H1 (cell line): Measurements from ENCODE around the gene USH1C. TPM values are rescaled to one million over a fixed set of nuclear protein-coding genes. Genes with fewer than 3 reads are reported as not detected.

Source experiments
- CTCF ChIA-PET: fragments of 300-600 bp; sonication (Branson Sonifier 250); formaldehyde crosslinking; loops from one replicate; lab custom pipeline; 2021; ENCODE audit not compliant: partially characterized antibody; lab: Charles Lee
- POLR2A ChIA-PET: fragments of 300-600 bp; sonication (Branson Sonifier 250); formaldehyde crosslinking; loops from one replicate; lab custom pipeline; 2021; ENCODE audit warnings: inconsistent platforms; ENCODE audit not compliant: partially characterized antibody; lab: Charles Lee
- DNase-seq, 2 experiments: peaks; one replicate each; pipeline versions ENCODE4 v3.0.0 to v3.0.0-alpha.2; 2010 to 2022; ENCODE audit warnings: low spot score in 2 of 2, low read depth in 1 of 2, mixed read lengths in 1 of 2
- FAIRE-seq: peaks from 2 replicates; lab custom pipeline; 2011; peaks lifted over from hg19 to GRCh38; lab: Jason Lieb, UNC
- H2AFZ ChIP-seq: 2 replicates; pipeline ENCODE4 v1.8.1; 2012; ENCODE audit warnings: low read length, inconsistent platforms
- H2AK5ac ChIP-seq: 2 replicates; pipeline ENCODE4 v1.6.1; 2013; ENCODE audit warnings: low read depth, low read length
- H2BK120ac ChIP-seq: replicated peaks from 2 replicates; pipeline ENCODE3; 2013; ENCODE audit warnings: low read depth, low read length, inconsistent platforms
- H2BK12ac ChIP-seq: 2 replicates; pipeline ENCODE4 v1.6.1; 2013; ENCODE audit warnings: low read depth, low read length
- H2BK15ac ChIP-seq: 2 replicates; pipeline ENCODE4 v1.6.1; 2013; ENCODE audit warnings: low read length
- H2BK20ac ChIP-seq: 2 replicates; pipeline ENCODE4 v1.6.1; 2013; ENCODE audit warnings: low read length
- H2BK5ac ChIP-seq: 2 replicates; pipeline ENCODE4 v1.6.1; 2013; ENCODE audit warnings: low read depth, low read length
- H3K14ac ChIP-seq: 2 replicates; pipeline ENCODE4 v1.6.1; 2013; ENCODE audit warnings: inconsistent platforms; ENCODE audit not compliant: insufficient read length
- H3K18ac ChIP-seq: 2 replicates; pipeline ENCODE4 v1.6.1; 2013; ENCODE audit warnings: low read length; ENCODE audit errors: extremely low read depth
- H3K23ac ChIP-seq: 2 replicates; pipeline ENCODE4 v1.6.1; 2013; ENCODE audit warnings: inconsistent platforms; ENCODE audit not compliant: insufficient read length
- H3K23me2 ChIP-seq: 2 replicates; pipeline ENCODE4 v1.6.1; 2013; ENCODE audit warnings: low read depth, low read length
- H3K27ac ChIP-seq: 2 replicates; pipeline ENCODE4 v1.6.1; 2011; ENCODE audit warnings: low read depth, low read length, inconsistent platforms
- H3K27me3 ChIP-seq, 4 experiments: replicated peaks in 1 of 4; 1 replicate in 1 of 4; 2 replicates in 3 of 4; pipeline versions ENCODE4 v1.6.1 to v1.8.1; 2011 to 2013; ENCODE audit warnings: low read length in 3 of 4, mild to moderate bottlenecking in 3 of 4, inconsistent platforms in 2 of 4, mixed read lengths in 2 of 4, moderate library complexity in 1 of 4; ENCODE audit not compliant: control insufficient read depth in 3 of 4, insufficient read depth in 3 of 4; ENCODE audit errors: extremely low read depth in 1 of 4
- H3K36me3 ChIP-seq, 4 experiments: 2 replicates each; pipeline versions ENCODE4 v1.6.1 to v1.8.1; 2011 to 2013; ENCODE audit warnings: mild to moderate bottlenecking in 4 of 4, low read length in 3 of 4, moderate library complexity in 2 of 4, control low read depth in 1 of 4, inconsistent platforms in 1 of 4; ENCODE audit not compliant: insufficient read depth in 4 of 4, control insufficient read depth in 2 of 4
- H3K4ac ChIP-seq: replicated peaks from 2 replicates; pipeline ENCODE3; 2013; ENCODE audit warnings: low read length, low read depth, mixed read lengths, inconsistent platforms; ENCODE audit not compliant: insufficient read length
- H3K4me1 ChIP-seq, 4 experiments: replicated peaks in 1 of 4; 1 replicate in 1 of 4; 2 replicates in 3 of 4; pipeline versions ENCODE4 v1.6.1 to v1.8.1; 2011 to 2013; ENCODE audit warnings: low read length in 3 of 4, inconsistent platforms in 2 of 4, mixed read lengths in 1 of 4; ENCODE audit not compliant: insufficient read depth in 4 of 4, control insufficient read depth in 3 of 4
- H3K4me2 ChIP-seq, 2 experiments: 2 replicates each; pipeline versions ENCODE4 v1.6.1 to v1.8.1; 2011 to 2013; ENCODE audit warnings: low read depth in 2 of 2, low read length in 2 of 2, control low read depth in 1 of 2, inconsistent platforms in 1 of 2, mild to moderate bottlenecking in 1 of 2; ENCODE audit not compliant: insufficient read depth in 1 of 2
- H3K4me3 ChIP-seq, 4 experiments: fragments of 200-600, 300-600 bp in 1 of 4; sonication (generic), shearing (Covaris generic), sonication (Bioruptor Twin) in 1 of 4; 2 replicates each; pipeline versions ENCODE4 v1.5.1 to v1.8.1; 2011 to 2016; ENCODE audit warnings: low read length in 4 of 4, low read depth in 3 of 4, control low read depth in 2 of 4, inconsistent platforms in 2 of 4, mild to moderate bottlenecking in 2 of 4, mixed read lengths in 1 of 4, moderate library complexity in 1 of 4; ENCODE audit not compliant: insufficient read depth in 2 of 4; ENCODE audit errors: extremely low read depth in 1 of 4
- H3K56ac ChIP-seq: replicated peaks from 2 replicates; pipeline ENCODE3; 2013; ENCODE audit warnings: low read depth, mild to moderate bottlenecking, mixed read lengths, low read length, inconsistent platforms; ENCODE audit not compliant: insufficient read length
- H3K79me1 ChIP-seq: 2 replicates; pipeline ENCODE4 v1.6.1; 2013; ENCODE audit warnings: low read depth, low read length, control low read depth
- H3K79me2 ChIP-seq, 2 experiments: 2 replicates each; pipeline versions ENCODE4 v1.6.1 to v1.8.1; 2012 to 2013; ENCODE audit warnings: low read length in 2 of 2, mild to moderate bottlenecking in 2 of 2, inconsistent platforms in 1 of 2; ENCODE audit not compliant: insufficient read depth in 2 of 2, control insufficient read depth in 1 of 2
- H3K9ac ChIP-seq, 4 experiments: replicated peaks in 1 of 4; 1 replicate in 1 of 4; 2 replicates in 3 of 4; pipeline versions ENCODE4 v1.6.1 to v1.8.1; 2011 to 2013; ENCODE audit warnings: low read depth in 3 of 4, low read length in 3 of 4, control low read depth in 2 of 4, mild to moderate bottlenecking in 2 of 4, moderate library complexity in 2 of 4, inconsistent platforms in 1 of 4; ENCODE audit errors: extremely low read depth in 1 of 4
- H3K9me3 ChIP-seq, 2 experiments: 2 replicates each; pipeline versions ENCODE4 v1.6.1 to v1.8.1; 2012 to 2013; ENCODE audit warnings: mild to moderate bottlenecking in 2 of 2, moderate library complexity in 2 of 2, control low read depth in 1 of 2, inconsistent platforms in 1 of 2, low read depth in 1 of 2, low read length in 1 of 2, mixed read lengths in 1 of 2; ENCODE audit not compliant: insufficient read depth in 2 of 2
- H4K20me1 ChIP-seq, 2 experiments: replicated peaks in 1 of 2; 2 replicates each; pipeline versions ENCODE3 to v1.8.1; 2011 to 2013; ENCODE audit warnings: inconsistent platforms in 2 of 2, low read length in 2 of 2, mild to moderate bottlenecking in 1 of 2; ENCODE audit not compliant: insufficient read depth in 2 of 2, control insufficient read depth in 1 of 2
- H4K5ac ChIP-seq: 2 replicates; pipeline ENCODE4 v1.6.1; 2013; ENCODE audit warnings: low read length, low read depth, mixed read lengths, inconsistent platforms; ENCODE audit not compliant: insufficient read length
- H4K8ac ChIP-seq: 2 replicates; pipeline ENCODE4 v1.8.0; 2013; ENCODE audit warnings: mild to moderate bottlenecking, moderate library complexity, low read length, inconsistent platforms; ENCODE audit not compliant: insufficient read depth; ENCODE audit errors: extremely low read depth
- H4K91ac ChIP-seq: replicated peaks from 2 replicates; pipeline ENCODE3; 2013; ENCODE audit warnings: low read length, mixed read lengths, inconsistent platforms; ENCODE audit not compliant: insufficient read length
- CEBPB ChIP-seq: IDR thresholded peaks from 2 replicates; pipeline ENCODE4 v1.6.1; 2012; ENCODE audit warnings: low read depth, low read length
- CREB1 ChIP-seq: IDR thresholded peaks from 2 replicates; pipeline ENCODE4 v1.6.1; 2012; ENCODE audit warnings: inconsistent platforms
- MAFK ChIP-seq: IDR thresholded peaks from 2 replicates; pipeline ENCODE4 v1.6.1; 2012; ENCODE audit warnings: low read depth, mild to moderate bottlenecking, improper control_type of control experiment, low read length
- NANOG ChIP-seq: IDR thresholded peaks from 2 replicates; pipeline ENCODE4 v1.6.1; 2011; ENCODE audit warnings: low read length, low read depth, mild to moderate bottlenecking, inconsistent platforms; ENCODE audit not compliant: insufficient read depth, poor library complexity, severe bottlenecking
- RNF2 ChIP-seq: fragments of 200-900, 300-1000 bp; sonication (generic); IDR thresholded peaks from 2 replicates; pipeline ENCODE4 v1.7.1; 2016; ENCODE audit warnings: borderline replicate concordance, low read depth, mild to moderate bottlenecking, antibody characterized with exemption, low read length; ENCODE audit not compliant: poor library complexity, severe bottlenecking; ENCODE audit errors: missing control alignments
- SP1 ChIP-seq: IDR thresholded peaks from 2 replicates; pipeline ENCODE4 v1.6.1; 2011; ENCODE audit warnings: low read depth, low read length
- SP2 ChIP-seq: IDR thresholded peaks from 2 replicates; pipeline ENCODE4 v1.6.1; 2012; ENCODE audit warnings: mild to moderate bottlenecking, low read length, inconsistent platforms
- TCF12 ChIP-seq: IDR thresholded peaks from 2 replicates; pipeline ENCODE4 v1.6.1; 2011; ENCODE audit warnings: low read depth, mild to moderate bottlenecking, low read length
- USF2 ChIP-seq: IDR thresholded peaks from 2 replicates; pipeline ENCODE4 v1.6.1; 2011; ENCODE audit warnings: low read length, improper control_type of control experiment
- ZNF274 ChIP-seq: IDR thresholded peaks from 2 replicates; pipeline ENCODE4 v1.7.0; 2012; ENCODE audit warnings: low read length, borderline replicate concordance; ENCODE audit errors: extremely low read depth
- WGBS, 2 experiments: shearing (Covaris generic) in 1 of 2; methylation state at CpG; one replicate each; pipeline versions ENCODE4 v1.1.6 to v1.1.7; 2013 to 2015; ENCODE audit warnings: low lambda C conversion rate in 2 of 2, mixed read lengths in 2 of 2, inconsistent platforms in 1 of 2, low coverage in 1 of 2, missing lambda C conversion rate in 1 of 2; ENCODE audit not compliant: insufficient replicate concordance in 2 of 2, insufficient coverage in 1 of 2, insufficient read length in 1 of 2; ENCODE audit errors: extremely low coverage in 1 of 2, missing lambda C conversion rate in 1 of 2; 5-methylcytosine and 5-hydroxymethylcytosine counted together
- polyA plus RNA-seq, 7 experiments: library from polyadenylated mRNA; depleted of rRNA in 3 of 7; stranded (reverse) in 5 of 7; unstranded in 2 of 7; fragments of >200 nt in 5 of 7; fragments of 200-250 nt in 2 of 7; gene quantifications; 1 replicate in 5 of 7; 2 replicates in 1 of 7; 4 replicates in 1 of 7; pipeline versions ENCODE4 v1.2.1 to v1.2.3, GENCODE V29; 2011 to 2013; ENCODE audit warnings: missing spikeins in 2 of 7, mixed read lengths in 2 of 7
- total RNA-seq: library from RNA; stranded (reverse); fragmentation: NEBNext Ultra II Directional; extraction: Animal tissue kit (Norgen Biotek cat#: 25700); gene quantifications from 2 replicates; pipeline ENCODE4 v1.2.1, GENCODE V29; 2021

Gene USH1C
- total and polyA plus RNA-seq, 2 of the 8 experiments (the other 6 are each of a cell fraction or from before 2014, with no cell fraction given): 1.3 to 1.6 TPM

GRCh38 chr11:17514476-17514875, 29.7 kb downstream of the USH1C start:
- 74% methylated on average over 4 of the region's 4 CpGs; no CpG with 5 or more reads in 1 of the 2 experiments for WGBS, 2 experiments
- H3K36me3 ChIP-seq: no peaks in the 10 kb centered on the region
- H4K5ac ChIP-seq: no peak overlapping the region
- H2AFZ ChIP-seq: no peak overlapping the region
- no peak overlapping the region for H3K4me3 ChIP-seq
- no peaks in the 10 kb centered on the region for H4K20me1 ChIP-seq
- H2BK12ac ChIP-seq: no peak overlapping the region
- no peak for DNase-seq
- peaks cover 0 to 5% (median 2%) of the 10 kb centered on the region in 4 experiments; a peak in 5 of 7 replicates for H3K4me1 ChIP-seq
- H2BK120ac ChIP-seq: no peak overlapping the region
- H3K27ac ChIP-seq: no peak overlapping the region
- H3K9ac ChIP-seq: no peak overlapping the region
- H4K91ac ChIP-seq: no peak overlapping the region
- H3K14ac ChIP-seq: no peak overlapping the region
- no peak for TF ChIP-seq SP1
- TF ChIP-seq NANOG: no peak
- no peak for TF ChIP-seq ZNF274
- no peak for TF ChIP-seq CEBPB
- TF ChIP-seq SP2: no peak
- TF ChIP-seq RNF2: no peak
- no peak for TF ChIP-seq TCF12
- TF ChIP-seq USF2: no peak
- no peak for TF ChIP-seq CREB1
- TF ChIP-seq MAFK: no peak
- ChIA-PET CTCF (interaction anchor here (0.8 to 44.8 kb wide), 5 partner anchors 2 to 117 kb away, joined by 5 to 1414 read pairs (median 494); partner anchors contain the start of genes KCNJ11 and USH1C), POLR2A (no interaction called here)
- no peak overlapping the region for H2BK15ac ChIP-seq
- H3K23me2 ChIP-seq: no peaks in the 10 kb centered on the region
- H2AK5ac ChIP-seq: no peak overlapping the region
- H3K23ac ChIP-seq: no peak overlapping the region
- no peaks in the 10 kb centered on the region for H3K9me3 ChIP-seq
- H3K27me3 ChIP-seq: no peaks in the 10 kb centered on the region
- H3K56ac ChIP-seq: no peak overlapping the region
- no peak overlapping the region for H2BK5ac ChIP-seq
- H3K79me1 ChIP-seq: no peaks in the 10 kb centered on the region
- no peak overlapping the region for H2BK20ac ChIP-seq
- no peak for FAIRE-seq
- H3K4me2 ChIP-seq: no peak overlapping the region
- no peaks in the 10 kb centered on the region for H3K79me2 ChIP-seq
- no peak overlapping the region for H4K8ac ChIP-seq
- H3K18ac ChIP-seq: no peak overlapping the region
- H3K4ac ChIP-seq: no peak overlapping the region
